Mammary epithelial cell (primary cell): ENCODE results near the gene ACVR1B.

ENCODE experiments used
- CTCF ChIP-seq, 2 donors: IDR thresholded peaks in 1 of 2; conservative IDR thresholded peaks in 1 of 2; 2 replicates each; pipeline ENCODE4 v1.5.1; 2011 to 2012; ENCODE audit warnings: inconsistent platforms in 2 of 2, low read length in 2 of 2, mild to moderate bottlenecking in 2 of 2, control low read depth in 1 of 2, low read depth in 1 of 2; ENCODE audit not compliant: insufficient read depth in 1 of 2; ENCODE audit errors: extremely low read depth in 1 of 2
- EZH2 ChIP-seq: IDR thresholded peaks from 2 replicates; pipeline ENCODE4 v1.6.1; 2012; ENCODE audit warnings: low read length, inconsistent platforms, borderline replicate concordance

GRCh38 chr12:51949342-51950030 is 2.0 kb upstream of the ACVR1B start:
- TF ChIP-seq CTCF (conservative IDR thresholded peaks at IDR 0.05 in 1 of 2, IDR thresholded peaks at IDR 0.05 in 1 of 2; ENCODE audit: extremely low read depth in 1 of 2, insufficient read depth in 1 of 2, low read depth in 1 of 2, low read length in 2 of 2) (no peak), EZH2 (no peak)
